Posterior cingulate gyrus (tissue), 11 donors: ENCODE data around the gene SCAF4.
A peak's percentile ranks its signal among the peaks of the same experiment; 100 is the strongest.
"Not testable (repeated sequence)": the region's sequence is repeated elsewhere in the genome, so short reads cannot be mapped to it uniquely, and the experiment has no call there.

Experiments
- DNase-seq, 10 donors: peaks; one replicate each; pipeline versions ENCODE4 v3.0.0 to v3.0.0-alpha.2; 2020 to 2021; ENCODE audit warnings: mixed read lengths in 3 of 10
- intact Hi-C: fragments of 100-400 bp; cut with DNase I; formaldehyde crosslinking; loops from one replicate; pipeline ENCODE4 v1.15.1; 2023

SCAF4 gene

DNA sequence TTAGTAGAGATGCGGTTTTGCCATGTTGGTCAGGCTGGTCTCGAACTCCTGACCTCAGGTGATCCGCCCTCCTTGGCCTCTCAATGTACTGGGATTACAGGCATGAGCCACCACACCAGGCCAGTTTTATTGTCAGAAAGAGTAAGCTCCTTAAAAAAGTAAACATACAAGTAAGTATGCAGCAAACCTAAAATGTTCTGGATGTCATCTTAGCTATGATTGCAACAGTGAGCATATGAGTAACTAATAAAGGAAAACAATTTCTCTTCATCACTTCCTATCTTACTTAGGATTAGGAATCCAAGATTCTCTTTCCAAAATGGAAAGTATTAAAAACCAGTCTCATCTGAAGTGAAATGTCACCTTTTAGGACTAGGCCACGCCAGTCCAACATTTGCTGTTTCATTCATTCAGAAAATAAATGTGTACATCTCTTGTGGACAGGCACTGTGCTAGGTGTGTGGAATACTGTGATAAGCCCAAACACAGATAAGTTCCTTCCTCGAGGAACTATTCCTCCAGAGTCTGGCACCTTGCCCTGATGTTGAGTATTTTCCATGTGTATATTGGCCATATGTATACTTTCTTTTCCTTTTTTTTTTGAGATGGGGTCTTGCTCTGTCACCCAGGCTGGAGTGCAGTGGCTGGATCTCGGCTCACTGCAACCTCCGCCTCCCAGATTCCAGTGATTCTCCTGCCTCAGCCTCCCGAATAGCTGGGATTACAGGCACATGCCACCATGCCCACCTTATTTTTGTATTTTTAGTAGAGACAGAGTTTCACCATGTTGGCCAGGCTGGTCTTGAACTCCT lies 5.9 kb upstream of the SCAF4 start:
- intact Hi-C loops, result loop anchor here (10.0 kb wide), 1 partner anchor 1907 kb away; the partner anchor contains the start of genes CRYZL1 and ITSN1
- not testable (repeated sequence) for DNase-seq

DNA sequence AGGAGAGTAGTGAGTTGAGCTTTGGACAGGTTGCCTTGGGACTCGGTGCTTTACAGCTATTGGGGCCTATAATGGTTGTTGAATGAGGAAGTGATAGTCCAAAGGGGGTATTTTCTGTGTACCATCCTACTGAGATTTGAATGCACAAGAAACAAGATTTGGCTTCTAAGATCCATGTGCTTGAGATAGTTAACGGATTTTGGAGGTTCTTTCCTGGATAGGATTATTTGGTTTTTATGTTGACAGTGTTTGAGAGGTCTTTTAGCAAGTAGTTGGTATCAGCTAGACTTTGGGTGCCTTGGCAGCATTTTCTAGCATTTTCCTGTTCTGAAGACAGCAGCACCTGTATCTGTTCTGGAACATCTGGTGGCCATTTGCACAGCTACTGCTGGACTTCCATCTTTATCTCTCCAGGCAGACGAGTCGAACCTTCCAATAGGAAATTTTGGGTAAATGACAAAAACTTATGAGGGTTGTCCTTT lies 3.6 kb upstream of the SCAF4 start:
- no peak for DNase-seq
- intact Hi-C loops, result loop anchor here (10.0 kb wide), 1 partner anchor 1909 kb away; the partner anchor contains the start of genes CRYZL1 and ITSN1

DNA sequence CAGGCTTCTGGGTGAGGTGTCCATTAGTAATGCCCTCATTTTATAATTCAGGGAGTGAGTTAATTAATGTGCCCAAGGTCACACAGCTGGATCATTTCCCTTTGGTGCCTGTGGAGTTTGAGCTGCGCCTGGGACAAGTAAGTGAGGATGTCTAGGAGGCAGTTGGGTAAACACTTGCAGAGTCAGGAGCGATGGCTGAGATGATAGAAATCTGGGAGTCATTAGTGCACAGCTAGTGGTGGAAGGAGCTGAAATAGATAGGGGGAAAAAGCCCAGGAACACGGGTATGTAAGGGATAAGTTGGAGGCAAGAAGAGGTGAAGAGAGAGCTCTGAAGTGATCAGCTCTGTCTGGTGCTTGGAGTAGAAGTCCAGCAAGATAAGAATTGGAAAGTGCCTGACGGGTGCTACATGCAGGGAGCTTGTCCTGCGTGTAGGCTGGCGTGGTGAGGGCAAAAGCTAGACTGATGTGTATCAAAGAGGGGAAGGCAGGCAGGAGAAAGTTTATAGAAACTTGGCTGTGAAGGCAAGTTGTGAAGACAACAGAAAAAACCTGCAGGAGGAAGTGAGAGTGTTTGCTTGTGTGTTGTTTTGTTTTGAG lies 1.7 kb upstream of the SCAF4 start:
- DNase-seq, result peak in 1 of 10 donors; percentile 42
- intact Hi-C loops, result loop anchor here (5.0 to 10.0 kb wide), 2 partner anchors 176 to 1911 kb away; partner anchors contain the start of genes CRYZL1 and ITSN1

DNA sequence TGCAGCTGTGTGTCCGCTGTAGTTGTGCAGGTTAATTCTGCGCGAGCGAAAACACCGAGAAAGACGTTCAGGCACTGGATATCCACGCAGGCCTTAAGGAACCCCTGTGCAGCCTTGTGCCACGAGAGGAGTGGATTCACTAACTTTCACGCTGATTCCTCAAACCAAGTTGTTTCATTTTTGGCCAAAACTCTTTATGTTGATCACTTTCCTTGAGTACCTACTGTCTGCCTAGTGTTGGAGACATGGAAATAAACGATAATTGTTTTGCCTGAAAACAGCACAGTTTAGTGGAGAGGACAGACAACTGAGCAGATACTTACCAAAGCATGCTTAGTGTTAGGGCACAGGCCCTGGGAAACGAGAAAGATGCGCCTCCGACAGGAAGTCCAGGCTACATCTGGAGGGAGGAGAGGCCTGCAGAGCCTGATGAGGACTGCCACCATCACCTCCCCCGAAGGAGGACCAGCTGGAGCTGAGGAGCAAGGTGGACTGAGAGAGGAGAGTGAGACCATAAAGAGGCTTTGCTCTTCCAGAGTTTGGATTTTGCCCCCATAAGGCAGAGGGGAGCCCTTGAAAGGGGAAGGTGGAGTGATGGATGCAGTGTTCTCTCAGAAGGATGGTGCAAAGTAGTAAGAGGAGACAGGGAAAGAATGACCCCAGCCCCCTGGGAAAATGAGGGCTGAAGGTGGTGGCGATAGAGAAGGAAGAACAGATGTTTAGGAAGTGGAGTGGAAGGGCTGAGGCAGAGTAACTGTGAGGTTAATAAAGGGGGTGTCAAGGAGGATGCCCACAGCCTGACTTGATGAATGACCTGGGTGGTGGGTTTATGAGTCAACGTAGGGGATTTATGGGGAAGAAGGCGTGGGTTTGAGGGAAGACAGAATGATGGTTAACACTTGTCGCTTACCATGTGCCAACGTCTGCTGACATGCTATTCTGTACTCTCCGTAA lies 956 bp upstream of the SCAF4 start:
- peak in 3 of 10 donors; percentile 35 to 82 (median 59) for DNase-seq
- intact Hi-C loops, result loop anchor here (1.0 to 10.0 kb wide), 3 partner anchors 73 to 1912 kb away; partner anchors contain the start of genes CRYZL1 and ITSN1

DNA sequence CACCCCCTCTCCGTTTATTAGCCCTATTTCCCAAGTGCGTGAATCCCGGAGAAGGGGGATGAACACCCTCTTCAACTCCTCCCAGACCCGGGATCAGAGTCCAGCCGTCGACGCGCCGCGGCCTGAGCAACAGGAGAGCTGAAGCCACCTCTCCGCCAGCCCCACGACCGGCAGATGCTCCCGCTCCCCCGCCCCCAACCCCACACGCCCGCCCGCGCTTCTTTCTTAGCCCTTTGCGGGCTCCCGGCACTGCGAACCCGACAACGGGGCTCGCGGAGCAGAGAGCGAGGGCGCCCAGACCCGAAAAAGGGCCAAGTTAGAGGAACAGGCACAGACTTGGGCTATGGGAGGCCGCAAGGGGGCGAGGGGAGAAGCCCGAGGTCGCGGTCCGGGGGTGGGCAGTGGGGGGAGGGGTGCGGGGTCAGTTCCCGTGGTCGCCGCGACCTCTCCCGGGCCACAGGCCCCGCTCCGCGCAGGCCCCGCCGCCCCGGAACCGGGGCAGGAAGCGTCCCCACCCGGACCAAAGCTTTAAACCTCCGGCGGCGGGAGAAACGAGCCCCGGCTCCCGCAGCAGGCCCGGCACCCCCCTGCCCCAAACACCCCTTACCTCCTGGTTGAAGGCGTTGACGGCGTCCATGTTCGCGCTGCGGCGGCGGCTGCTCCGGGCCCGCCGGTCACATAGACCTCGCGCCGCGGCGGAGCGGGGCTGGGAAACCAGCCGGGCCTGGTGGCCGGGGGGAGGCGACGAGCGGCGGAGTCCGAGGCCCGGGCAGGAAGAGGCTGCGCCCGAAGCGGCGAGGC lies 662 bp downstream of the SCAF4 start:
- intact Hi-C loops, result loop anchor here (5.0 to 10.0 kb wide), 2 partner anchors 174 to 1914 kb away; partner anchors contain the start of genes CRYZL1 and ITSN1

DNA sequence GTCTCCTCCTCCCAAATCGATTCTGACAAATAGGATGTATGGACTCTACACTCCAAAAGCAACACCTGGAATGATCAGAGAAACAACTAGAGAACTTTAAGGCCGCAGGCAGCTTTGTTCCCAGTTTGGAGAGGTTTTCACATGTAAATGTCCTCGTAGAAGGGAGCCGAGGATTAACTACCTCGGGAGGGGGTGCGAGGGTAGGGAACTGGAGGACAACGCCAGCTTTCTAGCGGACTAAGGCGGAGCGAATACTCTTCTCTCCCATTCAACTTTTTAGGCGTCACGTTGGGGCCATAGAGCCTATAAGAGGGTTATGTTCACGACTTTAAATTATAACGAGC lies 1.2 kb downstream of the SCAF4 start:
- DNase-seq, result peak in 1 of 10 donors; percentile 27
- intact Hi-C loops, result loop anchor here (5.0 to 10.0 kb wide), 2 partner anchors 173 to 1914 kb away; partner anchors contain the start of genes CRYZL1 and ITSN1

More for the DNA sequence above, 662 bp downstream of the SCAF4 start:
- peak in 7 of 10 donors; percentile 14 to 81 (median 32) for DNase-seq

DNA sequence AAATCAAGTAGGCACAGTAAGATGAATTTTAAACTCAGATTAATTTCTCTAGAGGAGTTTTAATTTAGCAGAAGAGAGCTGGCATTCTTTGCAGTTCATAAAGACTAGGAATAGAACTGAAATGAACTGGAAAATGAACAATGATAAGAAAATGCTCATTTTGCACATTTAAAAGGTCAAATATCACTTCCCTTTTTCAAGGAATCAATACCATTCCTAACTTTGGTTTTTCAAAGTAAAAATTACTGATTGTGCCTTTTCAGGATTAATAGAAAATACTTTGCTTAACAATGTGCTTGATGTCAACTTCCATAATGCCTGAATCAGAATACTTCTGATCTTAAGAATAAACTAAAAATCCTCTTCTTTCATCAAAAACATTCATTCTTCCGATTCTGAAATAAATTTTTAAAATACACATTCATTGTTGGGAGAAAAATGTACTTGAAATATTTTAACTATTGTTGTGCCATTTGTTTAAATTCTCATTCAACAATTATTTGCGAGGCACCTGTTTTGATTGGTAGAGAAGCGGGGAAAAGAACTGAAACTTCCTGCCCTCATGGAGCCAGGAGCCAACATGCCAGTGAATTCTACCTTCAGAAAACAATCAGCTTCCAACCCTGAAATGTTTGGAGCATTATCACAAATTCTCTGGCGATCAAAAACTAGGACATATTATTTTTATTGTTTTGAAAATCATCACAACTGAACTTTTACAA lies 2.1 kb downstream of the SCAF4 start:
- intact Hi-C loops, result loop anchor here (5.0 to 10.0 kb wide), 2 partner anchors 172 to 1915 kb away; partner anchors contain the start of genes CRYZL1 and ITSN1
- no peak for DNase-seq

DNA sequence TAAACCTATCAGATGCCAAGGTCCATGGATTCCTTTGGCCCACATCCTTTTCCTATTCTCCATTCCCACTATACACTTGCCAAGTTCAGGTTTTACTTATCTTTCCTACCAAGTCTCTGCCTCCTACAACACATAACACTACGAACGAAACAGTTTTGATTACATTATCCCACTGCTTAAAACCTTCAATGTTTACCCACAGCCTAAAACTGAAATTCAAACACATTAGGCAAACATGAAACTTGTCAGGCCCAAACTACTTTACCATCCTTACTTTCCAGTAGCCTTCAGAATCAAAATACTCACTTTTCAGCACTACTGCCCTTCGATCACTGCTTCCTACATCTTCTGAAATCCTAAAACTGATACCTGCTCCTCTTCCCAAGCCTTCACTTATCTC lies 3.0 kb downstream of the SCAF4 start:
- DNase-seq, result no peak
- intact Hi-C loops, result no loop called here

DNA sequence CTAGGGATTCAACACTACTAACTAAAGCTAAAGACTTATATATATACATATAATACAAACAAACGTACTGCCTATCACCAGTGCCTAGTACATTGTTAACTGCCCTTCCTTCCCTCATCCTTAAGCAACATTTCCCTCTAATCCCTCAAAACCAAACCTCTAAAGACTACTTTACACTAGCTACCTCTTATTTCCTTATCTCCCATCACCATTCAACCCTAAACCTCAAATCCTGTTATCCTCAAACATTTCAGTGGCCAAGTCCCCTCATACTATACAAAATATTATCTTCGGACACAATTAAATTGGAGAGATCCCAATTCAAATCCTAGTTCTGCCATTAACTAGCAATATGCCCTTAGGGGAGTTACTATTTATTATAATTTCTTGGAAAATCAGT lies 3.7 kb downstream of the SCAF4 start:
- DNase-seq, result no peak
- intact Hi-C loops, result no loop called here

DNA sequence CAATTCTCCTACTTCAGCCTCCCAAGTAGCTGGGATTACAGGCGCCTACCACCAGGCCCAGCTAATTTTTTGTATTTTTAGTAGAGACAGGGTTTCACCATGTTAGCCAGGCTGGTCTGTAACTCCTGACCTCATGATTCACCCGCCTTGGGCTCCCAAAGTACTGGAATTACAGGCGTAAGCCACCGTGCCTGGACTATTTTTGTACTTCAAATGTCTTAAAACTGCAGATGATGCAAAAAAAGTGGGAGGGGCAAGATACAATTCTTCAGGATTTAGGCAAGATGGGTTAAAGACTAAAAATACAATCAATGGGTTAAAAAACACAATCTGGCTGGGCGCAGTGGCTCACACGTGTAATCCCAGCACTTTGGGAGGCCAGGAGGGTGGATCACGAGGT lies 4.7 kb downstream of the SCAF4 start:
- intact Hi-C loops, result no loop called here
- DNase-seq, result peak in 1 of 10 donors; percentile 24

DNA sequence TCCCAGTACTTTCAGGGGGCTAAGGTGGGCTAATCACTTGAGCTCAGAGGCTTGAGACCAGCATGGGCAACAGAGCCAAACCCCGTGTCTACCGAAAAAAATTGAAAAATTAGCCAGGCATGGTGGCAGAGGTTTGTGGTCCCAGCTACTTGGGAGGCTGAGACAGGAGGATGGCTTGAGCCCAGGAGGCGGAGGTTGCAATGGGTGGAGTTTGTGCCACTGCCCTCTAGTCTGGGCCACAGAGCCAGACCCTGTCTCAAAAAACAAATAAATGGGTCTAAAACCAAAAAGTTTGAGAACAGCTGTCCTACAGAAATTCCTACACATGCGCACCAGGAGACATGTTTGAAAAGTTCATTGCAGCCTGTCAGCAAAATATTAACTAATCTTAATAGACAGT lies 5.5 kb downstream of the SCAF4 start:
- DNase-seq, result peak in 1 of 10 donors; percentile 19
- intact Hi-C loops, result no loop called here

DNA sequence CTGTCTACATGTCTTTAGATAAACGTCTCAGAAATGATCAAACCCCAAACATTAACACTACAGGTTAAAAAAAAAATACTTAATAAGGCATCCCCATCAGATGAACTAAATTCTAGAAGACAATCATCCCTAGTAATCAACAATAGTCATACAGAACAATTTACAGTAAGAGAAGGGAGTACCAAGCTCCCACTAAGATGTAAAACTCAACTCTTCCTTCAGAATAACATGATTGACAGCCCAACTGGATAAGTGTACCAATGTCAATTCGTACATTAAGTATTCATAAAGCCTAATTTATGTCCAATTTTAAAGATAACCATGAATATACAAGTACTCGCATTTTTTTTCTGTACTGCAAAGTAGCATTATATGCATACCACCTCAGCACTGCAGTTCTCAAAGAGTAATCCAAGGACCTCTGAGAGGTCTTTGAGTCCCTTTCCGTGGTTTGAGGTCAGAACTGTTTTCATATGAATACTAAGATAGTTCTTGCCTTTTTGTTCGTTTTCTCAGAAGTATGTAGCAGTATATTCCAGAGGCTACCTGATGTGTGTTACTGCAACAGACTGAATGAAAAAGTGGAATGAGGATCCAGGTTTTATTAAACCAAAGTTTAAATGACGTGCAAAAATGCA lies 6.6 kb downstream of the SCAF4 start:
- intact Hi-C loops, result no loop called here
- no peak for DNase-seq

DNA sequence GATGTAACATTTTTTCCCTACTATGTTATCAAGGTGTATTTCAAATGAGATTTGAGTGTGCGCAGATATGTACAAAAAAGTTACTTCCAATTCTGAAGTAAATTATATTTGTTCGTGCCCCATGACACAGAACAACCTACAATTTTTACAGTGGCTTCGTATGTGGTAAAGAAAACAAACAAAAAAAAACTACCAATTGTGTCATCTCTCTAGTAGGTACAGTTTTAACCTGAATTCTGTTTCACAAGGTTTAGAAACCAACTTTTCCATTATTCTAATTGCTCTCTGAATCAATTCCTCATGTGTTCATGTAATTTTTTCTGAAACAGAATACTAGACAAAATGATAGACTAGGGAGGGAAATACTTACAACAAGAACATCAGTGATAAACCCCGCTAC lies 7.4 kb downstream of the SCAF4 start:
- intact Hi-C loops, result no loop called here
- no peak for DNase-seq

DNA sequence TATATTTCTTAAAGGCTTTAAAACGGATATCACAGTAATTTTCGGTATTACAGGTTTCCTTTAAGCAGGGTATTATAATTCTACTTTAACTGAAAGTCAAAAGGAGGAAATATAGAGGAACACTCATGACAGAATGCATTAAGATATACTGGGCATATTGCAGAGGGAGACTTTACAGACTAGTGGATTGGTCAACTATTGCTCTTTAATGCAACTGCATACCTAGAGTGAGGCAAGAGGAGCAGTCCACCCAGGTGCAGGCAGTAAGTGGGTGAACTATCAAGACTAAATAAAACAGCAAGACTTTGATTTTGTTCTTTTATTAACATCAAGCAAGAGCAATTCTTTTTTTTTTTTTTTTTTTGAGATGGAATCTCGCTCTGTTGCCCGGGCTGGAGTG lies 10.5 kb downstream of the SCAF4 start:
- DNase-seq, result no peak
- intact Hi-C loops, result no loop called here

DNA sequence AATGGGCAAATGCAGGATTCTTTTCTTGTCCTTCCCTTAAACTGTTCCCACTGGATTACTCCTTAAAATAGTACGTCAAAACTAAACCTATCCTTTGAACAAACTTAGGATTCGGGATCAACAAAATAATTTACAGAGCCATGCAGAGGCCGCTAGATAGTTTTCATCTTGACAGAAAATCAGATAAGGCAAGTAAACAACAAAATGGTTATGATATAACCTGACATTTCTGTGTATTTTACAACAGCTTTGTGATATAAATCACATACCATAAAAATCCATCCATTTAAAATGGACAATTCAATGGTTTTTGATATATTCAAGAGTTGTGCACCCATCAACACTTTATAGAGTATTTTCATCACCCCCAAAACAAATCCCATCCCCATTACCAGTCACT lies 11.2 kb downstream of the SCAF4 start:
- intact Hi-C loops, result no loop called here
- DNase-seq, result no peak

DNA sequence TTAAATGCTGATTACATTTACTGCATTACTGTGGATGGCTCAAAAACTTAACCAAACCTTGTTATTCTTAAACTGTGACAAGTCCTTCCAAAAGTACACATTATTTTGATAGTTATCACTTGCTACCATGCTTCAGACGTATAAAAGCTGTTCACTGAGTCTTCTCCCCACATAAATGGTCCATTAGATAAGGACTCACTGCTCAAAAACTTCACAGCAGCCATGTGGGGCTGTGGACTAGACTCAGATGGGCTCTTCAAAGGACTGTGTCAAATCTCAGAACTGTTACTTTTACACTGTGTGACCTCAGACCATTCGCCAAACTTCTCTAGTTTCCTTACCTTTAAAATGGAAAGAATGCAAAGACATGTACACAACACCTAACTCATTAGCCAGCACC lies 11.6 kb downstream of the SCAF4 start:
- intact Hi-C loops, result no loop called here
- DNase-seq, result no peak

DNA sequence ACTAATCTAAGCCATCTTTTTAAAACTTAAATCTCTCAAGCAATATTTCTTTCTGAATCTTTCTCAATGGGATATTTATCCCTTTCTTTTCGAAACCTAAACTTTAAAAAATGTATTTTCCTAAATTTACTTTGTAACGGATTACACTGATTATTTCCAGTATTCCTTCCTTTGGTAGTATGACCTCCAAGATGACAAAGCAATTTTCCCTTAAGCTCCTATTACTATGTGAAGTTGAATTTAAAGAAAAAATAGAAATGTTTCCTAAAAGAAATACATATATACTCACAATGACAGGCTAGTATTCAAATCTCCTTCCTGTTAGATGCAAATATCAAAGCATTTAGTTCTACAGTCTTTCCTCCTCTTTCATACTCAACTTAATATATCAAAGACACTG lies 15.8 kb downstream of the SCAF4 start:
- intact Hi-C loops, result no loop called here
- DNase-seq, result no peak

DNA sequence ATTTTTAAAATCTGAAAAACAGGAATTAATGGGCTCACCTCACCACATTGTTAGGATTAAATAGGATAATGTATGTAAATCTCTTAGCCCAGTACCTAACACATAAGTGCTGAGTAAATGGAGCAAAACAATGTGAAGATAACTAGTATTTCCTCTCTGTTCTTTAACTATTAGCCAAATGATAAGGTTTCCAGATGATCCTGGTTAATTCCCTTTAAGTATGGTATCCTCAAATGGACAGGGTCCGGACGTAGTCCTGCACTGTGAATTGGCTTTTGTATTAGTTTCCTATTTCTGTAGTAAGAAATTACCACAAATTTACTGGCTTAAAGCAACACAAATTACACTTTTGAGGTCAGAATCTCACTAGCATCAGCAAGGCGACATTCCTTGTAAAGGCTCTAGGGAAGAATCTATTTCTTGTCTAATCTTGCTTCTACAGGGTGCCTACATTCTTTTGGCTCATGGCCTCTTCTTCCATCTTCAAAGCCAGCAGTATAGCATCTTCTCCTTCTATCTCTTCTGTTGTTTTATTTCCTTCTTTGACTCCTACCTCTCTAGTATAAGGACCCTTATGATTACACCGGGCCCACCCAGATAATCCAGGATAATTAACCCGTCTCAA lies 17.1 kb downstream of the SCAF4 start:
- intact Hi-C loops, result no loop called here
- no peak for DNase-seq
